Measurements from ENCODE around the gene UBASH3A.

UBASH3A gene

GRCh38 chr21:42366292-42367010 is 37.3 kb upstream of the UBASH3A start, which contains the start of gene TFF1:
TSS of gene TFF1 (minus strand) at chr21:42366535. CDS start at chr21:42366495, 40 bp downstream.
- H3K4me3 ChIP-seq (ENCODE audit: insufficient read length, low read depth) = no peak within 1 kb of the TSS
- H3K9me3 ChIP-seq (ENCODE audit: insufficient read depth, low read length) = no peaks in the 10 kb centered on the region
- H3K9ac ChIP-seq (ENCODE audit: insufficient read length, low read depth) = no peak within 1 kb of the TSS
- DNase-seq (ENCODE audit: low read depth, low spot score) = no peak
- peaks cover 14% of the 10 kb centered on the region for H3K4me1 ChIP-seq (ENCODE audit: insufficient read depth, insufficient read length)
- no peaks in the 10 kb centered on the region for H3K36me3 ChIP-seq (ENCODE audit: insufficient read depth, insufficient read length, low read length)
- TF ChIP-seq SUZ12 (IDR thresholded peaks at IDR 0.05; ENCODE audit: extremely low read depth, insufficient read depth, insufficient read length) = no peak
- TF ChIP-seq ZNF274 (IDR thresholded peaks at IDR 0.05; ENCODE audit: low read depth, low read length) = no peak
- TF ChIP-seq YY1 (IDR thresholded peaks at IDR 0.05; ENCODE audit: insufficient read depth, insufficient read length) = no peak
- H3K27me3 ChIP-seq (ENCODE audit: insufficient read depth, insufficient read length) = no peaks in the 10 kb centered on the region

- Histone ChIP-seq H3K4me3 (ENCODE audit: insufficient read length, low read depth) (no peak overlapping the region), H3K4me1 (ENCODE audit: insufficient read depth, insufficient read length) (peaks cover 14% of the 10 kb centered on the region), H3K36me3 (ENCODE audit: insufficient read depth, insufficient read length, low read length) (no peaks in the 10 kb centered on the region), H3K9ac (ENCODE audit: insufficient read length, low read depth) (no peak overlapping the region), H3K9me3 (ENCODE audit: insufficient read depth, low read length) (no peaks in the 10 kb centered on the region), H3K27me3 (ENCODE audit: insufficient read depth, insufficient read length) (no peaks in the 10 kb centered on the region)
- no peak for TF ChIP-seq ZNF274 (IDR thresholded peaks at IDR 0.05; ENCODE audit: low read depth, low read length)
- no peak for TF ChIP-seq YY1 (IDR thresholded peaks at IDR 0.05; ENCODE audit: insufficient read depth, insufficient read length)
- TF ChIP-seq SUZ12 (IDR thresholded peaks at IDR 0.05; ENCODE audit: extremely low read depth, insufficient read depth, insufficient read length) = no peak
- no peak for DNase-seq (ENCODE audit: low read depth, low spot score)
Observed at GRCh38 chr21:42367367-42368165, 36.1 kb upstream of the UBASH3A start.

GRCh38 chr21:42369821-42370220 is 33.9 kb upstream of the UBASH3A start:
- H3K27me3 ChIP-seq (ENCODE audit: insufficient read depth, insufficient read length) = no peaks in the 10 kb centered on the region
- no peak for TF ChIP-seq YY1 (IDR thresholded peaks at IDR 0.05; ENCODE audit: insufficient read depth, insufficient read length)
- no peak for TF ChIP-seq ZNF274 (IDR thresholded peaks at IDR 0.05; ENCODE audit: low read depth, low read length)
- TF ChIP-seq SUZ12 (IDR thresholded peaks at IDR 0.05; ENCODE audit: extremely low read depth, insufficient read depth, insufficient read length) = no peak
- no peak for DNase-seq (ENCODE audit: low read depth, low spot score)

GRCh38 chr21:42370894-42371654 is 32.6 kb upstream of the UBASH3A start:
- Histone ChIP-seq H3K4me3 (ENCODE audit: insufficient read length, low read depth) (no peak overlapping the region), H3K27me3 (ENCODE audit: insufficient read depth, insufficient read length) (peaks cover 8% of the 10 kb centered on the region), H3K9ac (ENCODE audit: insufficient read length, low read depth) (no peak overlapping the region), H3K36me3 (ENCODE audit: insufficient read depth, insufficient read length, low read length) (no peaks in the 10 kb centered on the region), H3K4me1 (ENCODE audit: insufficient read depth, insufficient read length) (peaks cover 11% of the 10 kb centered on the region), H3K9me3 (ENCODE audit: insufficient read depth, low read length) (no peaks in the 10 kb centered on the region)
- TF ChIP-seq YY1 (IDR thresholded peaks at IDR 0.05; ENCODE audit: insufficient read depth, insufficient read length) (no peak), ZNF274 (IDR thresholded peaks at IDR 0.05; ENCODE audit: low read depth, low read length) (no peak), SUZ12 (IDR thresholded peaks at IDR 0.05; ENCODE audit: extremely low read depth, insufficient read depth, insufficient read length) (no peak)
- DNase-seq (ENCODE audit: low read depth, low spot score) = no peak

More at GRCh38 chr21:42369821-42370220, 33.9 kb upstream of the UBASH3A start:
- peaks cover 14% of the 10 kb centered on the region for H3K4me1 ChIP-seq (ENCODE audit: insufficient read depth, insufficient read length)
- no peaks in the 10 kb centered on the region for H3K36me3 ChIP-seq (ENCODE audit: insufficient read depth, insufficient read length, low read length)
- no peak overlapping the region for H3K9ac ChIP-seq (ENCODE audit: insufficient read length, low read depth)
- no peaks in the 10 kb centered on the region for H3K9me3 ChIP-seq (ENCODE audit: insufficient read depth, low read length)
- no peak overlapping the region for H3K4me3 ChIP-seq (ENCODE audit: insufficient read length, low read depth)

GRCh38 chr21:42373196-42373907 is 30.4 kb upstream of the UBASH3A start:
- Histone ChIP-seq H3K9ac (ENCODE audit: insufficient read length, low read depth) (no peak overlapping the region), H3K27me3 (ENCODE audit: insufficient read depth, insufficient read length) (peaks cover 10% of the 10 kb centered on the region)
- TF ChIP-seq SUZ12 (IDR thresholded peaks at IDR 0.05; ENCODE audit: extremely low read depth, insufficient read depth, insufficient read length) (no peak), YY1 (IDR thresholded peaks at IDR 0.05; ENCODE audit: insufficient read depth, insufficient read length) (no peak), ZNF274 (IDR thresholded peaks at IDR 0.05; ENCODE audit: low read depth, low read length) (no peak)

GRCh38 chr21:42373908-42374455 is 29.7 kb upstream of the UBASH3A start:
- TF ChIP-seq SUZ12 (IDR thresholded peaks at IDR 0.05; ENCODE audit: extremely low read depth, insufficient read depth, insufficient read length) = no peak
- no peak for TF ChIP-seq YY1 (IDR thresholded peaks at IDR 0.05; ENCODE audit: insufficient read depth, insufficient read length)
- no peak for TF ChIP-seq ZNF274 (IDR thresholded peaks at IDR 0.05; ENCODE audit: low read depth, low read length)
- H3K4me1 ChIP-seq (ENCODE audit: insufficient read depth, insufficient read length) = peaks cover 10% of the 10 kb centered on the region
- no peaks in the 10 kb centered on the region for H3K9me3 ChIP-seq (ENCODE audit: insufficient read depth, low read length)
- no peak for DNase-seq (ENCODE audit: low read depth, low spot score)
- H3K9ac ChIP-seq (ENCODE audit: insufficient read length, low read depth) = no peak overlapping the region
- H3K36me3 ChIP-seq (ENCODE audit: insufficient read depth, insufficient read length, low read length) = no peaks in the 10 kb centered on the region
- H3K27me3 ChIP-seq (ENCODE audit: insufficient read depth, insufficient read length) = peaks cover 10% of the 10 kb centered on the region
- H3K4me3 ChIP-seq (ENCODE audit: insufficient read length, low read depth) = no peak overlapping the region

More at GRCh38 chr21:42373196-42373907, 30.4 kb upstream of the UBASH3A start:
- no peak for DNase-seq (ENCODE audit: low read depth, low spot score)
- no peaks in the 10 kb centered on the region for H3K36me3 ChIP-seq (ENCODE audit: insufficient read depth, insufficient read length, low read length)
- peaks cover 10% of the 10 kb centered on the region for H3K4me1 ChIP-seq (ENCODE audit: insufficient read depth, insufficient read length)
- H3K4me3 ChIP-seq (ENCODE audit: insufficient read length, low read depth) = no peak overlapping the region
- no peaks in the 10 kb centered on the region for H3K9me3 ChIP-seq (ENCODE audit: insufficient read depth, low read length)
